Astrocyte (in vitro differentiated cells and primary cell): ENCODE data around the gene ATXN7L1.

Experiments
- EZH2 ChIP-seq: IDR thresholded peaks from 2 replicates; pipeline ENCODE4 v1.6.1; 2012; ENCODE audit warnings: mild to moderate bottlenecking, low read length, inconsistent platforms; ENCODE audit not compliant: insufficient read depth
- TF ChIP-seq, protein P1 (sequence below): IDR thresholded peaks from 2 replicates; pipeline ENCODE4 v1.5.1; 2011; ENCODE audit warnings: low read depth, mild to moderate bottlenecking, inconsistent platforms, low read length, moderate library complexity; ENCODE audit not compliant: insufficient read depth

DNA sequence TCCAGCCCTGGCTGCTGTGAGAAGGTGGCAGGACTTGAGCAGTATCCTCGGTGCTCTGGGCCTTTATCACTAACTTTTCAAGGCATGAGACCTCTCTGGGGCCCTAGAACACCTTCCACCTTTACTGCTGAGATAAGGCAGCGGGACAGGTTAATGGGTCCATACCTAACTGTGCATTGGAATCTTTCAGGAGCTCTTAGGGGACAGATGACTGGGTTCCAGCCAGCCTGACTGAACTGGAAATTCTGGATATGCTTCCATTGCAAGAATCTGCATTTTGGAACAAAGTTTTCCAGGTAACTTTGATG is 73.0 kb downstream of the ATXN7L1 start:
- TF ChIP-seq, protein P1, sequence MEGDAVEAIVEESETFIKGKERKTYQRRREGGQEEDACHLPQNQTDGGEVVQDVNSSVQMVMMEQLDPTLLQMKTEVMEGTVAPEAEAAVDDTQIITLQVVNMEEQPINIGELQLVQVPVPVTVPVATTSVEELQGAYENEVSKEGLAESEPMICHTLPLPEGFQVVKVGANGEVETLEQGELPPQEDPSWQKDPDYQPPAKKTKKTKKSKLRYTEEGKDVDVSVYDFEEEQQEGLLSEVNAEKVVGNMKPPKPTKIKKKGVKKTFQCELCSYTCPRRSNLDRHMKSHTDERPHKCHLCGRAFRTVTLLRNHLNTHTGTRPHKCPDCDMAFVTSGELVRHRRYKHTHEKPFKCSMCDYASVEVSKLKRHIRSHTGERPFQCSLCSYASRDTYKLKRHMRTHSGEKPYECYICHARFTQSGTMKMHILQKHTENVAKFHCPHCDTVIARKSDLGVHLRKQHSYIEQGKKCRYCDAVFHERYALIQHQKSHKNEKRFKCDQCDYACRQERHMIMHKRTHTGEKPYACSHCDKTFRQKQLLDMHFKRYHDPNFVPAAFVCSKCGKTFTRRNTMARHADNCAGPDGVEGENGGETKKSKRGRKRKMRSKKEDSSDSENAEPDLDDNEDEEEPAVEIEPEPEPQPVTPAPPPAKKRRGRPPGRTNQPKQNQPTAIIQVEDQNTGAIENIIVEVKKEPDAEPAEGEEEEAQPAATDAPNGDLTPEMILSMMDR = no peak
- TF ChIP-seq EZH2 = no peak
